Right kidney (tissue), 9 donors: Measurements from ENCODE around the gene USP17L5.
A peak's percentile ranks its signal among the peaks of the same experiment; 100 is the strongest.
"Not testable (repeated sequence)": the region's sequence is repeated elsewhere in the genome, so short reads cannot be mapped to it uniquely, and the experiment has no call there.

Experiments used
- DNase-seq: peaks from one replicate; pipeline ENCODE4 v3.0.0-alpha.2; 2016
- long read RNA-seq, 8 donors: transcript quantifications; one replicate each; lab custom pipeline, GENCODE V29; 2026

Gene USP17L5
- long read RNA-seq, donor 1 = 0 reads
- long read RNA-seq, donor 2 = 0 reads
- long read RNA-seq, donor 3 = 0 reads
- long read RNA-seq, donor 4 = 0 reads
- long read RNA-seq, donor 5 = 0 reads
- long read RNA-seq, donor 6 = 0 reads
- long read RNA-seq, donor 7 = 0 reads
- long read RNA-seq, donor 8 = 0 reads

GRCh38 chr4:9339103-9339502 lies at the start of gene USP17L5:
USP17L5 (plus strand) TSS chr4:9339403; CDS start chr4:9339403, 0 bp downstream.
- not testable (repeated sequence) for DNase-seq

- not testable (repeated sequence) for DNase-seq
Measured at GRCh38 chr4:9324191-9324590, 15.0 kb upstream of the USP17L5 start.

- not testable (repeated sequence) for DNase-seq
Measured at GRCh38 chr4:9324865-9325264, 14.3 kb upstream of the USP17L5 start, which contains the start of gene USP17L24. USP17L24 (plus strand) TSS chr4:9325165; CDS start chr4:9325165, 0 bp downstream.

- not testable (repeated sequence) for DNase-seq
Measured at GRCh38 chr4:9329611-9330010, 9.6 kb upstream of the USP17L5 start, which contains the start of gene USP17L25. USP17L25 (plus strand) TSS chr4:9329911; CDS start chr4:9329911, 0 bp downstream.

GRCh38 chr4:9334358-9334757 lies 4.8 kb upstream of the USP17L5 start, which contains the start of gene USP17L26:
USP17L26 (plus strand) TSS chr4:9334658; CDS start chr4:9334658, 0 bp downstream.
- DNase-seq = not testable (repeated sequence)

- DNase-seq = not testable (repeated sequence)
Measured at GRCh38 chr4:9343848-9344247, 4.6 kb downstream of the USP17L5 start, which contains the start of gene USP17L27. USP17L27 (plus strand) TSS chr4:9344148; CDS start chr4:9344148, 0 bp downstream.

- DNase-seq = not testable (repeated sequence)
Measured at GRCh38 chr4:9348593-9348992, 9.4 kb downstream of the USP17L5 start, which contains the start of gene USP17L28. USP17L28 (plus strand) TSS chr4:9348893; CDS start chr4:9348893, 0 bp downstream.

- DNase-seq = not testable (repeated sequence)
Measured at GRCh38 chr4:9350866-9351265, 11.7 kb downstream of the USP17L5 start.

GRCh38 chr4:9353338-9353737 lies 14.1 kb downstream of the USP17L5 start, which contains the start of gene USP17L29:
USP17L29 (plus strand) TSS chr4:9353638; CDS start chr4:9353638, 0 bp downstream.
- not testable (repeated sequence) for DNase-seq

- not testable (repeated sequence) for DNase-seq
Measured at GRCh38 chr4:9362829-9363228, 23.6 kb downstream of the USP17L5 start, which contains the start of gene USP17L30. USP17L30 (plus strand) TSS chr4:9363129; CDS start chr4:9363129, 0 bp downstream.

- DNase-seq = not testable (repeated sequence)
Measured at GRCh38 chr4:9379881-9380280, 40.7 kb downstream of the USP17L5 start.

GRCh38 chr4:9381012-9381534 lies 41.9 kb downstream of the USP17L5 start:
- peak; percentile 68 for DNase-seq

GRCh38 chr4:9384126-9384525 lies 44.9 kb downstream of the USP17L5 start:
- DNase-seq = no peak

GRCh38 chr4:9389001-9389400 lies 49.8 kb downstream of the USP17L5 start:
- DNase-seq = not testable (repeated sequence)
